Uterus (tissue), 4 donors: ENCODE results near the gene PPFIBP2. TPM values are rescaled to one million over a fixed set of nuclear protein-coding genes. Genes with fewer than 3 reads are reported as not detected.
A peak's percentile ranks its signal among the peaks of the same experiment; 100 is the strongest.

Source experiments
- DNase-seq, 2 donors: peaks; one replicate each; pipeline ENCODE4 v3.0.0-alpha.2; 2019 to 2020
- H3K27ac ChIP-seq, 2 donors: fragments of 200-600 bp; sonication (generic); 1 replicate in 1 of 2; 2 replicates in 1 of 2; pipeline ENCODE4 v1.5.1; 2016 to 2018
- H3K27me3 ChIP-seq, 2 donors: fragments of 200-600 bp; sonication (generic); one replicate each; pipeline ENCODE4 v1.5.1; 2018 to 2019; ENCODE audit warnings: control low read depth in 1 of 2
- H3K36me3 ChIP-seq, 2 donors: fragments of 200-600 bp; sonication (generic); one replicate each; pipeline ENCODE4 v1.5.1; 2019; ENCODE audit warnings: control low read depth in 1 of 2
- H3K4me1 ChIP-seq, 2 donors: fragments of 200-600 bp; sonication (generic); one replicate each; pipeline ENCODE4 v1.5.1; 2018 to 2019; ENCODE audit warnings: control low read depth in 1 of 2
- H3K4me3 ChIP-seq, 2 donors: fragments of 200-600 bp; sonication (generic); 1 replicate in 1 of 2; 2 replicates in 1 of 2; pipeline ENCODE4 v1.5.1; 2018 to 2019; ENCODE audit warnings: mild to moderate bottlenecking in 1 of 2
- H3K9me3 ChIP-seq, 2 donors: fragments of 200-600 bp; sonication (generic); one replicate each; pipeline ENCODE4 v1.5.1; 2019; ENCODE audit warnings: control low read depth in 1 of 2
- POLR2A ChIP-seq, 2 donors: fragments of 450-650 bp; IDR thresholded peaks; one replicate each; pipeline ENCODE4 v1.6.1; 2016; ENCODE audit warnings: antibody characterized with exemption in 2 of 2, mild to moderate bottlenecking in 1 of 2, moderate library complexity in 1 of 2
- intact Hi-C: fragments of 100-400 bp; cut with DNase I; formaldehyde crosslinking; loops from one replicate; pipeline ENCODE4 v1.15.1; 2023; ENCODE audit warnings: low total_unique reads
- total RNA-seq, 4 donors: library from RNA; depleted of rRNA in 3 of 4; stranded (reverse); fragments of >200 nt in 3 of 4; gene quantifications; one replicate each; pipeline versions ENCODE4 v1.1.0 to v1.2.4, GENCODE V29; 2014 to 2023
- TF ChIP-seq, protein P1 (sequence below), 4 experiments: fragments of 200-600 bp in 2 of 4; fragments of 450-650 bp in 2 of 4; sonication (generic) in 2 of 4; IDR thresholded peaks; one replicate each; pipeline ENCODE4 v1.5.1; 2016 to 2019; ENCODE audit warnings: antibody characterized with exemption in 4 of 4, mild to moderate bottlenecking in 2 of 4, moderate library complexity in 1 of 4
- donor health status: DM: yes; HTN: yes; CAD: no.

The PPFIBP2 gene
- total RNA-seq, 4 donors from 2014 or later = 2.1 to 36.2 (median 15.2) TPM

DNA sequence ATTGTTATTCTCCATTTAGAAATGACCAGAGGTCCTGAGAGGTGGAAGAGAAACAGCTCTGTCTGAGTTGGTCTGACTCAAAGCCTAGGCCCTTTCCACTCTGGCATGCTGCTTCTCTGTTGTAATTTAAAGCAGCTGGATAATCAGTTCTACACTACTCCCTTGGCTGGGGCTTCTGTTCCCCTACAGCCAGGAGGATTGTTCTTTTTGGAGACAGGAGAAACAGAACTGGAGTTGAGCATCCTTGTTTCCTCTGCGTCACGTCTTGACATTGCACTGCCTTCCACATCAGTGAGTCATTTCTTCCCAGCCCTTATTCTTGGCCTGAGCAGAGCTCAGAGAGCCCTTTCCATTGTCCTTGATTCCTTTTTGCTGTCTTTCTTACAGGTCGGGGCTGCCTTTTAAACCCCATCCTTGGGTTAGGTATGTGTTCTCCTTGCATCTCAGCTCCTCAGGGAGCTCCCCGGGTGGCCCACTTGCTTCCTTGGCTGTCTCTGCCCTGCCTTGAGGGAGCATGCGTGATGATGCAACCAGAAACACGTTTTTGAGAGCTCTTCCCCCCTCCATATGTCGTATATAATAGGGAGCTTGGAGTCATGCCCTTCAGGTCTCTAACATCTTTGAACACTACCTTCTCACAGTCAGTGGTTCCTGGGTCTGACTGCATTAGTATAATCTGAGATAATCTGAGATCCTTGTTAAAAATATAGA is 123.8 kb downstream of the PPFIBP2 start:
- no peak overlapping the region for H3K4me3 ChIP-seq
- intact Hi-C loops = no loop called here
- no peak for TF ChIP-seq POLR2A (IDR thresholded peaks at IDR 0.05)
- TF ChIP-seq, protein P1, sequence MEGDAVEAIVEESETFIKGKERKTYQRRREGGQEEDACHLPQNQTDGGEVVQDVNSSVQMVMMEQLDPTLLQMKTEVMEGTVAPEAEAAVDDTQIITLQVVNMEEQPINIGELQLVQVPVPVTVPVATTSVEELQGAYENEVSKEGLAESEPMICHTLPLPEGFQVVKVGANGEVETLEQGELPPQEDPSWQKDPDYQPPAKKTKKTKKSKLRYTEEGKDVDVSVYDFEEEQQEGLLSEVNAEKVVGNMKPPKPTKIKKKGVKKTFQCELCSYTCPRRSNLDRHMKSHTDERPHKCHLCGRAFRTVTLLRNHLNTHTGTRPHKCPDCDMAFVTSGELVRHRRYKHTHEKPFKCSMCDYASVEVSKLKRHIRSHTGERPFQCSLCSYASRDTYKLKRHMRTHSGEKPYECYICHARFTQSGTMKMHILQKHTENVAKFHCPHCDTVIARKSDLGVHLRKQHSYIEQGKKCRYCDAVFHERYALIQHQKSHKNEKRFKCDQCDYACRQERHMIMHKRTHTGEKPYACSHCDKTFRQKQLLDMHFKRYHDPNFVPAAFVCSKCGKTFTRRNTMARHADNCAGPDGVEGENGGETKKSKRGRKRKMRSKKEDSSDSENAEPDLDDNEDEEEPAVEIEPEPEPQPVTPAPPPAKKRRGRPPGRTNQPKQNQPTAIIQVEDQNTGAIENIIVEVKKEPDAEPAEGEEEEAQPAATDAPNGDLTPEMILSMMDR (IDR thresholded peaks at IDR 0.05) = no peak
- H3K4me1 ChIP-seq = no peaks in the 10 kb centered on the region
- no peaks in the 10 kb centered on the region for H3K27me3 ChIP-seq
- H3K27ac ChIP-seq = peak overlapping the region; percentile 74 to 85
- H3K9me3 ChIP-seq = no peaks in the 10 kb centered on the region
- H3K36me3 ChIP-seq = no peaks in the 10 kb centered on the region
- DNase-seq = peak; percentile 70 to 75

DNA sequence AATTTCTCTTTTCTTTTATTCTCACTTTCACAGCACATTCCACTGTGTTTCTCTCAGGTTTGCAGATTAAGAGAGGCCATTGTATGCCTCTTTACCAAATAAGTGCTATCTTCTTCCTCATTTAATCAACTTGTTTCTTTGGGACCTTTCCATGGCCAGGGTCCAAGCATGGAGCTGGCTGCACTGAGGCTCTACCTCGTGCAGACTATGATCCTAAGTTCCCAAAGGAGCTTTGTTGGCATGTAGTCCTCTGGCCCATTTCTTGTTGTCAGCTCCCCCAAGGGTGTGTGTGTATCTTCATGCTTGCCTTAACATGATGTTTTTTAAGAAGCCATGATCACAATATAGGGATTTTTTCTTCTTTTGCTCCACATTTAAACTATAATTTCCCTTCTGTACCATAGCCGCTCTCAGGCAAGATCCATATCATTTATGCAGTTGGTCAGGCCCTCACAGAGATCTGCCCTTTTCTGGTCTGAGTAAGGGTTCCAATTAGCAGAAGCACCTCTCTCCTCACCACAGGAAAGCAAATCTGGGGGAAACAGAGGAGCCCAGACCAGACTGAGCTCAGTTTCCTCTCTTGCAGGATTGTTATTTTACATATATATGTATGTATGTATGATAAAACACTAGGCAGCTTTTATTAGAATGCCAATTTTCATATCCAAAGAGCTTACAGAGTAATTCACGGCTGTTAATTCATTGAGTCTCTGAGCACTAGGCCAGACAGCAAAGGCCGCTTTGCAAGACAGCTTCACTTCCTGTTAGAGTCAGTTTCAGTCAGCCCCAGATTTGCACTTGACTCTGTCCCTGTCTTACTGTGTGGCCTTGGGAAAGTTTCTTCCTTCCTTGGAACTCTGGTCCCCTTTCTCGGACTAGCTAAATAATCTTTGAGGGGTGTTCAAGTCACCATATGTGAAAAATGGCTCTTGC is 125.2 kb downstream of the PPFIBP2 start:
- intact Hi-C loops = no loop called here
- Histone ChIP-seq H3K4me1 (no peaks in the 10 kb centered on the region), H3K27me3 (no peaks in the 10 kb centered on the region), H3K9me3 (no peaks in the 10 kb centered on the region), H3K36me3 (no peaks in the 10 kb centered on the region), H3K27ac (peak overlapping the region; percentile 24 to 85), H3K4me3 (no peak overlapping the region)
- peak; percentile 32 to 63 for DNase-seq
- TF ChIP-seq, protein P1 (IDR thresholded peaks at IDR 0.05) = no peak
- no peak for TF ChIP-seq POLR2A (IDR thresholded peaks at IDR 0.05)

DNA sequence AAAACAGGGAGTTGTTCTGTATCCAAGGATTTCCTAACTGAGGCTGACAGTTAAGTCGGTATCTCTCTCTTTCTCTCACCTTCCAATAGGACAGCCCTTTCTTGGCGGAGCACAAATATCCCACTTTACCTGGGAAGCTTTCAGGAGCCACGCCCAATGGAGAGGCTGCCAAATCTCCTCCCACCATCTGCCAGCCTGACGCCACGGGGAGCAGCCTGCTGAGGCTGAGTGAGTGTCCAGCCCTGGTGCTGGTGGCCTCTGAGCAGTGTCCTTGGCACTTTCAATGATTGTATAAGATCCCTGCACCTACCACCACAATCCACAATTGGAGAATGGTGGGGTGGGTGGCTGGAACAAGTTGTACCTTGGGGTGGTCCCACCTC is 125.8 kb downstream of the PPFIBP2 start:
- Histone ChIP-seq H3K27me3 (no peaks in the 10 kb centered on the region), H3K36me3 (no peaks in the 10 kb centered on the region), H3K27ac (peak overlapping the region; percentile 24 to 85), H3K9me3 (no peaks in the 10 kb centered on the region), H3K4me1 (no peaks in the 10 kb centered on the region), H3K4me3 (no peak overlapping the region)
- DNase-seq = peak in 1 of 2 donors; percentile 34
- intact Hi-C loops = no loop called here
- TF ChIP-seq POLR2A (IDR thresholded peaks at IDR 0.05) = no peak
- TF ChIP-seq, protein P1 (IDR thresholded peaks at IDR 0.05) = no peak

DNA sequence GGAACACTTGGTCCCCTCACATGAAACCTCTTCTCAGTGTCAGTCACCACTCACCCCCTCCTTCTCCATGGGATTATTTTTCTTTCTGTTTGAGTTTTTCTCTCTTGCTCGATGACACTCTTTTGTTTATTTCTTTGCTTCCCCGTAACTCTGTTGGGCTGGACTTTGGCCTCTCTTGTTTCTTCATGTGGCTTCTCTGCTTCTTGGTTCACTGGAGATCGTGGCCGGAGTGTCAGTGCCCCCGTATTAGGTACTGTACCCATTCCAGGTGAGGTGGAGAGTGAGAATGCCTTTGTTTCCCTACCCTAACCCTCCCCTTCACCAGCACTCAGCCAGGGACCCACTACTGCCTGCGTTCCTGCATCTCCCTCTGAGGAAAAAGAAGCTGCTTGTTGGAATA is 127.0 kb downstream of the PPFIBP2 start:
- H3K27ac ChIP-seq = peak overlapping the region in 1 of 2 donors; percentile 36

More for the DNA sequence above, 127.0 kb downstream of the PPFIBP2 start:
- H3K4me1 ChIP-seq = no peaks in the 10 kb centered on the region
- no peak overlapping the region for H3K4me3 ChIP-seq
- no peaks in the 10 kb centered on the region for H3K9me3 ChIP-seq
- intact Hi-C loops = no loop called here
- TF ChIP-seq, protein P1 (IDR thresholded peaks at IDR 0.05) = no peak
- no peak for TF ChIP-seq POLR2A (IDR thresholded peaks at IDR 0.05)
- H3K27me3 ChIP-seq = no peaks in the 10 kb centered on the region
- no peaks in the 10 kb centered on the region for H3K36me3 ChIP-seq
- no peak for DNase-seq
